ACHN (cell line): ENCODE results near the gene GAS7.
"Not testable (repeated sequence)": the region's sequence is repeated elsewhere in the genome, so short reads cannot be mapped to it uniquely, and the experiment has no call there.

ENCODE experiments used
- DNase-seq: peaks from one replicate; pipeline ENCODE4 v3.0.0-alpha.2; 2015
- in situ Hi-C: cut with HindIII; loops from 2 replicates; pipeline ENCODE4 v1.10.0; 2017; ENCODE audit warnings: low sequenced_read_pairs, low pct_ligation_motif_present, low pct_unique_long_range_greater_than_20kb

Gene GAS7

GRCh38 chr17:10019941-10020451, 178.4 kb downstream of the GAS7 start:
- in situ Hi-C loops = no loop called here
- DNase-seq = no peak

GRCh38 chr17:10018461-10018891, 179.9 kb downstream of the GAS7 start:
- in situ Hi-C loops = no loop called here
- DNase-seq = no peak

GRCh38 chr17:10016958-10017570, 181.3 kb downstream of the GAS7 start:
- in situ Hi-C loops, DNase-seq: not testable (repeated sequence)

- in situ Hi-C loops = no loop called here
- no peak for DNase-seq
Observed at GRCh38 chr17:10013365-10014112, 184.9 kb downstream of the GAS7 start.

GRCh38 chr17:10010752-10011151, 187.7 kb downstream of the GAS7 start:
- DNase-seq = no peak
- in situ Hi-C loops = no loop called here

- in situ Hi-C loops = no loop called here
Observed at GRCh38 chr17:10003705-10004104, 194.7 kb downstream of the GAS7 start.

GRCh38 chr17:10002567-10003360, 195.6 kb downstream of the GAS7 start:
- in situ Hi-C loops, DNase-seq: not testable (repeated sequence)

More at GRCh38 chr17:10003705-10004104, 194.7 kb downstream of the GAS7 start:
- DNase-seq = no peak

GRCh38 chr17:10001306-10001873, 197.0 kb downstream of the GAS7 start:
- in situ Hi-C loops = no loop called here
- DNase-seq = no peak

GRCh38 chr17:9999919-10000695, 198.3 kb downstream of the GAS7 start:
- in situ Hi-C loops = no loop called here
- no peak for DNase-seq

- in situ Hi-C loops = no loop called here
- no peak for DNase-seq
Observed at GRCh38 chr17:9998060-9998459, 200.3 kb downstream of the GAS7 start.

- no peak for DNase-seq
- in situ Hi-C loops = no loop called here
Observed at GRCh38 chr17:9994761-9995160, 203.6 kb downstream of the GAS7 start.

- in situ Hi-C loops = no loop called here
- DNase-seq = no peak
Observed at GRCh38 chr17:9991796-9992195, 206.6 kb downstream of the GAS7 start.

GRCh38 chr17:9991351-9991750, 207.1 kb downstream of the GAS7 start:
- no peak for DNase-seq
- in situ Hi-C loops = no loop called here

- peak; percentile 37 for DNase-seq
- in situ Hi-C loops = no loop called here
Observed at GRCh38 chr17:9987779-9988585, 210.4 kb downstream of the GAS7 start.

GRCh38 chr17:9986754-9987382, 211.5 kb downstream of the GAS7 start:
- in situ Hi-C loops = no loop called here
- no peak for DNase-seq

- DNase-seq = no peak
- in situ Hi-C loops = no loop called here
Observed at GRCh38 chr17:9985646-9986045, 212.8 kb downstream of the GAS7 start.

GRCh38 chr17:9984768-9985167, 213.6 kb downstream of the GAS7 start:
- no peak for DNase-seq
- in situ Hi-C loops = no loop called here
